SKM-1 (cell line): ENCODE data around the gene UNC13B.
A peak's percentile ranks its signal among the peaks of the same experiment; 100 is the strongest.

Source experiments
- DNase-seq: peaks from one replicate; lab custom pipeline; 2025; ENCODE audit not compliant: unreplicated experiment; lab: John Stamatoyannopoulos, UW

The UNC13B gene

GRCh38 chr9:35415402-35416097 lies 253.7 kb downstream of the UNC13B start:
- no peak for DNase-seq

DNA sequence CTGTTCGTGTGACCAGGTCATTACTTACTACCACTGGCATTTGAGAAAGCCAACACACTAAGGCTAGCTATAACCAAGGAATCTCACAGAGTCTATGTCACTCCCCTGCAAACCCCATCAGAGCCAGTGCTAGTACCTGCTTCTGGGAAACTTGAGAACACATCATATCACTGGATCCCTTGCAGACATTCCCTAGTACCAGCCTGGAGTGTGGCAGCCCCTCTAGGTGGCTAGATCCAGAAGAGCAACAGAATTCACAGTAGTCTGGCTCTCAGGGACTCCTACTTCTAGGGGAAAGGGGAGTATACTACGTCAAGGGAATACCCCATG lies 254.3 kb downstream of the UNC13B start:
- DNase-seq, result no peak

GRCh38 chr9:35422346-35422745 lies 260.5 kb downstream of the UNC13B start:
- DNase-seq, result no peak

- no peak for DNase-seq
Observed at GRCh38 chr9:35422753-35423152, 260.9 kb downstream of the UNC13B start.

DNA sequence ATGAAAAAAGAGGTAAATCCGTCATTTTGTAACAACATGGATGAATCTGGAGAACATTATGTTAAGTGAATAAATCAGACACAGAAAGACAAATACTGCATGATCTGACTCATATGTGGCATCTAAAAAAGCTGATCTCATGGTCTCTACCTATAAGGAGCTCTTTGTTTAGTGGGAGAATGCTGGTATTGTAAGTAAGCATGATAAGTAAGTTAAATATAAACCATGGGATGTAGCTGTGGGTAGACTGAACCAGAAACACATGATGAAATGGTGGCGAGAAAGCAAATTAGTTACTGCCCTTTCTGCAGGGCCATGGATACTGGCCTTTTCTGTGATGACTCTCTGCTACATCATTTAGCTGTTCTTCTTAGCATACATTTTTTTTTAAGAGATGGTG lies 261.7 kb downstream of the UNC13B start:
- no peak for DNase-seq

- no peak for DNase-seq
Observed at GRCh38 chr9:35424356-35425352, 262.8 kb downstream of the UNC13B start.

- no peak for DNase-seq
Observed at GRCh38 chr9:35426627-35427026, 264.8 kb downstream of the UNC13B start.

- no peak for DNase-seq
Observed at GRCh38 chr9:35431467-35431866, 269.7 kb downstream of the UNC13B start.

GRCh38 chr9:35432076-35432475 lies 270.3 kb downstream of the UNC13B start:
- DNase-seq, result no peak

GRCh38 chr9:35436933-35437332 lies 275.1 kb downstream of the UNC13B start:
- DNase-seq, result peak; percentile 3

GRCh38 chr9:35446012-35446411 lies 284.2 kb downstream of the UNC13B start:
- no peak for DNase-seq

DNA sequence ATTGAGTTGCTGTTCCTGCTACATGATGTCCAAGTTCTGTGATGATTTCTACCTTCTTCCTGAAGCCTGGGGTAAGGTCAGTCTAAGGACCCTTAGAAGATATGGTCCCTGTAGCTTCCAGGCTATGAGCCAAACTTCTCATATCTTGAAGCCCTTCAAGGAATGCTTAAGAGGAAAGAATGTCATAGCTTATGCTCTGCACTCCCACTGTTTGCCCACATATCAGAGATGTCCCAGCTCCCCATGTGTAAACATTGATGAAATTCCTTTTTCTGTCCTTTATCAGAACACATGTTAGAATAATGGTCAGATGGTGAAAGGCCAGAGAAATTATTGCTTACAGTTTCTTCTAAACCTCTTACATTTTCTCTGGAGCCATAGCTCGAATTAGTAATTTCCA lies 286.7 kb downstream of the UNC13B start:
- DNase-seq, result no peak

DNA sequence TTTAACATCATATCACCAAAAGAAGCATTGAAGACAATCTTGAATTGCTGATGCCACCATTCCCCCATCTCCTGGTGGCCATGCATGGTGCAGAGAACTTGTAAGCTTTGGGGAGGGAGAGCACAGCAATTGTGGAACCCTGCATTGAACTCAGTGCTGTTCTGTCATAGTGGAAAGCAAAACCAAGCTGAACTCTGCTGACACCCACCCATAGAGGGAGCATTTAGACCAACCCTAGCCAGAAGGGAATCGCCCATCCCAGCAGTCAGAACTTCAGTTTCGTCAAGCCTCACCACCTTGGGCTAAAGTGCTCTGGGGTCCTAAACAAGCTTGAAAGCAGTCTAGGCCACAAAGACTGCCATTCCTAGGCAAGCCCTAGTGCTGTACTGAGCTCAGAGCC lies 290.7 kb downstream of the UNC13B start:
- no peak for DNase-seq

DNA sequence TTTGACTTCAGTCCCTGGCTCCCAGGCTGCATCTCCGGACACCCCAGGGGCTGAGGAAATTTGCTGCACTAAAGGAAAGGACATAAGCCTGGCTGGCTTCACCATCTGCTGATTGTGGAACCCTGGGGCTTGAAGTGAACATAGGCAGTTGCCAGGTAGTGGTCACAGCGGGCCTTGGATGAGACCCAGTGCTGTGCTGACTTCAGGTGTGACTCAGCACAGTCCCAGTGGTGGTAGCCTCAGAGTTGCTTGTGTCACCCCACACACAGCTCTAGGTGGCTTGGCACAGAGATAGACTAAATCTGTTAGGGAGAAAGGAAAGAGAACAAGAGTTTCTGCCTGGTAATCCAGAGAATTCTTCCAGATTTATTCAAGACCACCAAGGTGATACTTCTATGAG lies 292.0 kb downstream of the UNC13B start:
- DNase-seq, result no peak
